GM18502 (cell line): ENCODE results near the gene SDHC.

ENCODE experiments used
- ATAC-seq: cut with Tn5 transposase; IDR thresholded peaks from one replicate; pipeline ENCODE4 v1.9.1; 2021; ENCODE audit warnings: mild to moderate bottlenecking; ENCODE audit not compliant: unreplicated experiment, poor library complexity

The SDHC gene

GRCh38 chr1:161314201-161314981, at the start of gene SDHC:
Gene SDHC, plus strand, starts transcription at chr1:161314381. Its CDS starts 25 bp downstream, at chr1:161314406.
- ATAC-seq: peak; percentile 96

DNA sequence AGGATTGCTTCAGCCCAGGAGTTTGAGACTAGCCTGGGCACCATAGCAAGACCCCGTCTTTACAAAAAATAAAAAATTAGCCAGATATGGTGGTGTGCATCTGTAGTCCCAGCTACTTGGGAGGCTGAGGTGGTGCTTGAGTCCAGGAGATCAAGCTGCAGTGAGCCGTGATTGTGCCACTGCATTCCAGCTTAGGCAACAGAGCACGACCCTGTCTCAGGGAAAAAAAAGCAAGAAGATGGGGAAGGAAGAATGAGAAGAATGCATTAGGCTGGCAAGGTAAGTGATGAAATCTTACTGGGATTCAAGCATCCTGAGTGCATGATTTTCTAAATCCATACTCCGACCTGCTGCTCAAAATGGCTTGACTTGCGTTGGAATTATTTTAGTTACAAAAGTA, 48.9 kb upstream of the SDHC start:
- no peak for ATAC-seq

GRCh38 chr1:161266202-161266601, 48.0 kb upstream of the SDHC start:
- ATAC-seq: no peak

DNA sequence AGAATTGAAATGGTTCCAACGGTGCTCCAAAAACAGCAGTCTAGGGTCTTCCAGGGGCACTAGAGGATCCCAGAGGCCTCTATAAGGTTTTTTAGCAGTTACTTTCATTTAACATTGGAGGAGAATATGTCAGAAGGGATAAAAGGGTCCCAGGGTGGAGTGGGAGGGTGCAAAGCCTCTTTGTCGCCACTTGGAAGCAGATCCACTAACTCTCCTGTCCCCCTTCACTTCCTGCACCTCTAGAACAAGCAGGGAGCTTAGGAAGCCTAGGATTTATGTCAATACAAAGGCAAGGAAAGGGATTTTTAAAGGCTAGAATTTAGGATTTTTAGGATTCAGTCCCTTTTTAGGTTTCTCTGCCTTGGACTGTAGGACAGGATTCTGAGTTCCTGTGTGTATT, 47.3 kb upstream of the SDHC start:
- ATAC-seq: no peak

GRCh38 chr1:161267321-161267720, 46.9 kb upstream of the SDHC start:
- ATAC-seq: no peak

DNA sequence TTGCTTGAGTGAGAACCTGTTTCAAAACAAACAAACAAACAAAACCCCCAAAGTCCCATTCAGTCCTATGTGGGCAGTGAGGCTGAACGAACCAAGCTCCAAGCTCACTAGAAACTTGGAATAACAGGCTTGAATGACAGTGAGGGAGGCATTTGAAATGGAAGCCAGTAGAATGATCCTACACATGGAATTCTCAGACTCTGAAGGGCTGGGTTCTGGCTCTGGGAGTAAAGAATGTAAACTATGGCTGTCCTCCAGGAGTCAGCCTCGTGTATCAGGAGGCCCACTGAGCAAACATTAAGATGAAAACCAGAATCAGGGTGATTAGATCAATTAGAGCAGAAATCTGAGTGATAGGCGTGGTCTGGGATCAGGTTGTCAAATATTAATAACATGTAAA, 40.8 kb upstream of the SDHC start:
- ATAC-seq: no peak

GRCh38 chr1:161274874-161275273, 39.3 kb upstream of the SDHC start:
- ATAC-seq: no peak

DNA sequence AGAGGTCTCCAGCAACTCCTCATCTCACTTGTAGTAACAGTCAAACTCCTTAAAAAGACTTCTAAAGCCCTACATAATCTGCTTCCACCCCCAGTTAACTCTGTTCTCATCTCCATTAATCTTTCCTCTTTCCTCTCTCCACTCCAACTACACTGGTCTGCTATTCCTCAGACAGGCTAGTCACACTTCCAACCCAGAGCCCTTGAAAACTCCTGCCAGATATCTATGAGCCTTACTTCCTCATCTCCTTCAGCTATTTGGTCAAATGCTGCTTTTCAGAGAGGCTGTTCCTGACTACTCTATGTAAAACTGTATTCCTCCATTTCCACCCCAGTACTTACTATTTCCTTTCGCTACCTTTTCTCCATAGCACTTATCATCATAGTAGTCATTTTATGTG, 31.2 kb upstream of the SDHC start:
- no peak for ATAC-seq

GRCh38 chr1:161285113-161285512, 29.1 kb upstream of the SDHC start:
- ATAC-seq: no peak

DNA sequence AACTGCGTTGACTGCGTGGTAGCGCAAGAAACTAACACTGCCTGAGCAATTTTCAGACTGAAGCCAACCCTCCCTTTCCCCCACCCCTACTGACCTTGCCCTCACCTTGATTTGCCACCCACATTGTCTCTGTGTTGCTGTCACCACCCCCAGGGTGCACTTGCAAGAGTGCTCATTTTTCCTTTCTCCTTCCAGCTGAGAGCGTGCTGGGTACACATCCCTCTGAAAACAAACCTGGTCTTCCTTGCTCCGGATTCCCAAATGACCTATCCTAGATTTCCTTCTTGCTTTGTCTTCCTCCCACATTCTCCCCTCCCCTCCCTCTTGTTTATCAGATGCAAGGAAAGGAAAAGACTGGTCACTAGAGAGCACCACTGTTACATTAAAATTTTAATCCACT, 28.7 kb upstream of the SDHC start:
- no peak for ATAC-seq

- no peak for ATAC-seq
Measured at GRCh38 chr1:161287482-161288054, 26.6 kb upstream of the SDHC start.

GRCh38 chr1:161290779-161291178, 23.4 kb upstream of the SDHC start:
- ATAC-seq: no peak

DNA sequence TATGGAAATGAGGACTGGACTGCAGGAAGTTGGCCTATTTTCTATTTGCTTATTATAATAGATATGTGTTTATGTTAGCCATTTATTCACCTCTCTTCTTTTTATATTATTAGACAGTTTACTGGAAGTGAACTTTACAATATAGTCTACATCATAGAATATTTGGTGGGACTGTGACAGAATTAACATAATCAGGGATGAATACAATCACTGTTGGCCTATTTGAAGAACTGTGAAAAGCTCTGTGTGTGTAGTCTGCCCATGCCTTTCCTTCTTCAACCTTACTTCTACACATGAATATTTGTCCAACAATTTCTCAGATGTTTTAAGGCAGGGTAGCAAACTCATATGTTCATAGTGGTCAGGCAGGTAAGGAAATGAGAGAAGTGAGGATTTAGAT, 16.8 kb upstream of the SDHC start:
- no peak for ATAC-seq

DNA sequence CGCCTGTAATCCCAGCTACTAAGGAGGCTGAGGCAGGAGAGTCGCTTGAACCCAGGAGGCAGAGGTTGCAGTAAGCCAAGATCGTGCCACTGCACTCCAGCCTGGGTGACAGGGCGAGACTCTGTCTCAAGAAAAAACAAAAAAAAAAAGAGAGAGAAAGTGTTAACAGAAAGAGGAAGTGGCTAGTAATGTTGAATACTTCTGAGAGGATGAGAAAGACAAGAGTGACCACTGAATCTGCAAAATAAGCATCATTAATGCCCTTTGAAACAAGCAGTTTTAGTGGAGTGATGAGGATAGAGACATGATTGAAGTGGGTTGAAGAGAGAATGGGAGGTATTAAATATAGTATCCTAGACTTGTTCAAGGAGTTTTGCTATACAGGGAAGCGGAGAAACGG, 16.1 kb upstream of the SDHC start:
- ATAC-seq: no peak

GRCh38 chr1:161299347-161299746, 14.8 kb upstream of the SDHC start:
- no peak for ATAC-seq

- ATAC-seq: no peak
Measured at GRCh38 chr1:161300478-161300877, 13.7 kb upstream of the SDHC start.

DNA sequence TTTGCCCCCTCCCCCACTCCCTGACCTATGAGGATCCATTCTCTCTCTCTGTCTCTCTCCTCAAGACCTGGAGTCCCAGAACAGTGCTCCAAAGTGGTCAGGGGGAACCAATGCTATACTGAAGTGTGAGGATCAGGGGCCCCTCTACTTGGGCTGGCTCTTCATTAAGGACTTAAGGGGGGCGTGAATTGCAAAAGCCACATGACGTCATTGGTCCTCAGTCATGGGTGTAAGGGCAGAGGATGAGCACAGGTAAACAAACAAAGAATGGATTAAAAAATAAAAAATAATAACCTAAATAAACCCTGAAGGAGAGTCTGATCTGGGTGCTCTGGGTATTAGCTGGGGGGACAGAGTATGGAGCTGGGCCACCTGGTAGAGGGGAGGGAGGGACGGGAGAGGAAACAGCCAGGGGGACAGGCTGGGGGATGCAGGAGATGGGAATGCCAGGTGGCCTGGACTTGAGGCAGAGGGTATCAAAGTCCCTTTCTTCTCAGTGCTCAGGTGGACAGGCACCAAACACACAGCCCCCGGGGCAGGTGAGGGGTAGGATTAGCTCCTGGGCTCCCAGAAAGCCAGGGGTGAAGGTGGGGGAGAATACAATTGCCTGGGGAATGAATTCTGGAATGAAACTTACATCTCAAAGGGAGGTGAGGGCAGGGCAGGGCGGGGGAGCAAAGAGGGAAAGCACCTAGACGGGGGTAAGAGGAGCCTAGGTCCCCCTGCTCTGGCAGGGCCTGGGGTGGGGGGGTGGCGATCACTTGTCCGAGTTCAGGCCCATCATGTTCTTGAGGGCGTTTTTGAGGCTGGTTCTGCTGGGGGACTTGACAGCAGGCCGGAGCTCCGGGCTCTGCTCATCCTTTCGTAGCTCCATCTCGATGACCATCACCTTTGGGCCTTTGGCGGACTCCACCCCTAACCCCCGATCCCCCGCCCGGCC, 9.0 kb upstream of the SDHC start:
- no peak for ATAC-seq

GRCh38 chr1:161305867-161306519, 8.2 kb upstream of the SDHC start:
- peak; percentile 80 for ATAC-seq

- ATAC-seq: no peak
Measured at GRCh38 chr1:161307230-161307768, 6.9 kb upstream of the SDHC start.

- no peak for ATAC-seq
Measured at GRCh38 chr1:161307892-161308638, 6.1 kb upstream of the SDHC start.
